Measurements from ENCODE around the gene TC2N. TPM values are rescaled to one million over a fixed set of nuclear protein-coding genes. Genes with fewer than 3 reads are reported as not detected.

The TC2N gene
- total and polyA plus RNA-seq, 2 donors (not counting 1 experiment from before 2014, with no cell fraction given) = 3.7 to 10.4 TPM

GRCh38 chr14:91879196-91879595, 11.9 kb upstream of the TC2N start:
- no peaks in the 10 kb centered on the region for H3K79me2 ChIP-seq (ENCODE audit: control insufficient read depth, insufficient read depth, low read length)
- no peaks in the 10 kb centered on the region for H3K9me3 Mint-ChIP-seq (ENCODE audit: insufficient read depth)
- H3K27me3 ChIP-seq (replicated peaks in 1 of 4; ENCODE audit: control extremely low read depth in 1 of 4, control insufficient read depth in 3 of 4, insufficient read depth in 4 of 4, low read length in 3 of 4) = no peaks in the 10 kb centered on the region
- H3K4me1 ChIP-seq (ENCODE audit: control insufficient read depth in 2 of 2, insufficient read depth in 2 of 2, low read length in 2 of 2) = peaks cover 9 to 11% of the 10 kb centered on the region in 2 donors
- no peak for TF ChIP-seq CTCF (IDR thresholded peaks at IDR 0.05)
- no peak for TF ChIP-seq EZH2 (IDR thresholded peaks at IDR 0.05; ENCODE audit: borderline replicate concordance, insufficient read depth, low read depth, low read length, poor library complexity, severe bottlenecking)
- POLR2A ChIA-PET = no interaction called here
- H3K4me1 Mint-ChIP-seq = peaks cover 14% of the 10 kb centered on the region
- H3K27ac ChIP-seq (ENCODE audit: low read length in 2 of 2) = no peak overlapping the region
- no peaks in the 10 kb centered on the region for H3K36me3 ChIP-seq (replicated peaks in 1 of 2; ENCODE audit: control extremely low read depth in 1 of 2, control insufficient read depth in 1 of 2, extremely low read depth in 1 of 2, insufficient read depth in 2 of 2, low read length in 1 of 2)
- no peaks in the 10 kb centered on the region for H3K9me3 ChIP-seq (ENCODE audit: control extremely low read depth in 1 of 3, control insufficient read depth in 2 of 3, insufficient read depth in 1 of 3, low read length in 2 of 3)
- H3K4me2 ChIP-seq (replicated peaks; ENCODE audit: low read depth, low read length, poor library complexity, severe bottlenecking) = no peak overlapping the region
- no peak overlapping the region for H3K4me3 ChIP-seq (ENCODE audit: control extremely low read depth in 1 of 5, extremely low read depth in 1 of 5, insufficient read depth in 1 of 5, low read depth in 2 of 5, low read length in 4 of 5)
- no peak overlapping the region for H3K27ac Mint-ChIP-seq
- H3K4me3 Mint-ChIP-seq = no peak overlapping the region
- intact Hi-C loops (cut with micrococcal nuclease) = no loop called here
- DNase-seq = no peak
- no peaks in the 10 kb centered on the region for H3K27me3 Mint-ChIP-seq
- no peak overlapping the region for H3K9ac ChIP-seq (ENCODE audit: low read length)
- H4K20me1 ChIP-seq (ENCODE audit: control insufficient read depth, insufficient read depth, low read length, poor library complexity, severe bottlenecking) = no peaks in the 10 kb centered on the region
- WGBS (ENCODE audit: insufficient coverage) = 80% methylated on average over 6 of the region's 6 CpGs
- H2AFZ ChIP-seq (ENCODE audit: insufficient read depth, low read depth, low read length, poor library complexity, severe bottlenecking) = no peak overlapping the region
- ATAC-seq (ENCODE audit: low read depth) = no peak
- CTCF ChIA-PET = interaction anchor here (1.5 kb wide), 1 partner anchor 10 kb away, joined by 4 read pairs; no protein-coding TSS in a partner anchor

GRCh38 chr14:91878274-91878673, 10.9 kb upstream of the TC2N start:
- CTCF ChIA-PET = no interaction called here
- H3K4me3 ChIP-seq (ENCODE audit: control extremely low read depth in 1 of 5, extremely low read depth in 1 of 5, insufficient read depth in 1 of 5, low read depth in 2 of 5, low read length in 4 of 5) = no peak overlapping the region
- POLR2A ChIA-PET = no interaction called here
- H3K36me3 ChIP-seq (replicated peaks in 1 of 2; ENCODE audit: control extremely low read depth in 1 of 2, control insufficient read depth in 1 of 2, extremely low read depth in 1 of 2, insufficient read depth in 2 of 2, low read length in 1 of 2) = no peaks in the 10 kb centered on the region
- H2AFZ ChIP-seq (ENCODE audit: insufficient read depth, low read depth, low read length, poor library complexity, severe bottlenecking) = no peak overlapping the region
- Mint-ChIP-seq H3K4me1 (peaks cover 24% of the 10 kb centered on the region), H3K27ac (no peak overlapping the region), H3K4me3 (no peak overlapping the region), H3K9me3 (ENCODE audit: insufficient read depth) (no peaks in the 10 kb centered on the region), H3K27me3 (no peaks in the 10 kb centered on the region)
- intact Hi-C loops (cut with micrococcal nuclease) = no loop called here
- no peak for TF ChIP-seq CTCF (IDR thresholded peaks at IDR 0.05)
- TF ChIP-seq EZH2 (IDR thresholded peaks at IDR 0.05; ENCODE audit: borderline replicate concordance, insufficient read depth, low read depth, low read length, poor library complexity, severe bottlenecking) = no peak
- DNase-seq (no peak), ATAC-seq (ENCODE audit: low read depth) (no peak)
- H3K27ac ChIP-seq (ENCODE audit: low read length in 2 of 2) = no peak overlapping the region
- no peaks in the 10 kb centered on the region for H3K9me3 ChIP-seq (ENCODE audit: control extremely low read depth in 1 of 3, control insufficient read depth in 2 of 3, insufficient read depth in 1 of 3, low read length in 2 of 3)
- H3K4me1 ChIP-seq (ENCODE audit: control insufficient read depth in 2 of 2, insufficient read depth in 2 of 2, low read length in 2 of 2) = peaks cover 18 to 20% of the 10 kb centered on the region in 2 donors
- H3K79me2 ChIP-seq (ENCODE audit: control insufficient read depth, insufficient read depth, low read length) = no peaks in the 10 kb centered on the region
- no peaks in the 10 kb centered on the region for H4K20me1 ChIP-seq (ENCODE audit: control insufficient read depth, insufficient read depth, low read length, poor library complexity, severe bottlenecking)
- H3K27me3 ChIP-seq (replicated peaks in 1 of 4; ENCODE audit: control extremely low read depth in 1 of 4, control insufficient read depth in 3 of 4, insufficient read depth in 4 of 4, low read length in 3 of 4) = no peaks in the 10 kb centered on the region
- WGBS (ENCODE audit: insufficient coverage) = 92% methylated on average over 2 of the region's 5 CpGs
- H3K9ac ChIP-seq (ENCODE audit: low read length) = no peak overlapping the region
- H3K4me2 ChIP-seq (replicated peaks; ENCODE audit: low read depth, low read length, poor library complexity, severe bottlenecking) = no peak overlapping the region
